ENCODE results near the gene AP2B1.
"Not testable (repeated sequence)": the region's sequence is repeated elsewhere in the genome, so short reads cannot be mapped to it uniquely, and the experiment has no call there.

Gene AP2B1

GRCh38 chr17:35749560-35750412, 162.7 kb downstream of the AP2B1 start:
- no peaks in the 10 kb centered on the region for H3K9me2 ChIP-seq (replicated peaks; ENCODE audit: insufficient read depth, low read length)
- no peaks in the 10 kb centered on the region for H3K36me3 ChIP-seq (ENCODE audit: low read length)
- H3K27me3 ChIP-seq (ENCODE audit: low read length), result no peaks in the 10 kb centered on the region
- H3K4me2 ChIP-seq (ENCODE audit: low read depth, low read length, poor library complexity, severe bottlenecking), result peak overlapping the region; percentile 10
- no peaks in the 10 kb centered on the region for H3F3A ChIP-seq (ENCODE audit: insufficient read depth)
- H4K20me1 ChIP-seq (ENCODE audit: low read depth, low read length), result no peaks in the 10 kb centered on the region
- no peak overlapping the region for H3K4me3 ChIP-seq (ENCODE audit: insufficient read depth, low read length, poor library complexity, severe bottlenecking)
- H2AFZ ChIP-seq (ENCODE audit: low read depth, low read length, severe bottlenecking), result no peak overlapping the region
- no peaks in the 10 kb centered on the region for H3K79me2 ChIP-seq (ENCODE audit: insufficient read depth, low read length)
- no peak overlapping the region for H3K27ac ChIP-seq (ENCODE audit: low read depth, low read length)
- no peak overlapping the region for H3K9ac ChIP-seq (ENCODE audit: low read length)
- no peak for TF ChIP-seq CTCF (IDR thresholded peaks at IDR 0.05; ENCODE audit: insufficient read depth, low read length, poor library complexity, severe bottlenecking)
- TF ChIP-seq EZH2phosphoT487 (conservative IDR thresholded peaks at IDR 0.05; ENCODE audit: low read length), result no peak
- no peaks in the 10 kb centered on the region for H3K9me3 ChIP-seq (ENCODE audit: insufficient read depth, low read length)

GRCh38 chr17:35750526-35751395, 163.6 kb downstream of the AP2B1 start:
- Histone ChIP-seq H3K9ac (ENCODE audit: low read length) (no peak overlapping the region), H3K9me2 (replicated peaks; ENCODE audit: insufficient read depth, low read length) (no peaks in the 10 kb centered on the region), H3F3A (ENCODE audit: insufficient read depth) (no peaks in the 10 kb centered on the region), H4K20me1 (ENCODE audit: low read depth, low read length) (no peaks in the 10 kb centered on the region), H3K27me3 (ENCODE audit: low read length) (no peaks in the 10 kb centered on the region), H2AFZ (ENCODE audit: low read depth, low read length, severe bottlenecking) (no peak overlapping the region), H3K36me3 (ENCODE audit: low read length) (no peaks in the 10 kb centered on the region), H3K9me3 (ENCODE audit: insufficient read depth, low read length) (no peaks in the 10 kb centered on the region), H3K4me3 (ENCODE audit: insufficient read depth, low read length, poor library complexity, severe bottlenecking) (no peak overlapping the region), H3K79me2 (ENCODE audit: insufficient read depth, low read length) (no peaks in the 10 kb centered on the region), H3K27ac (ENCODE audit: low read depth, low read length) (no peak overlapping the region), H3K4me2 (ENCODE audit: low read depth, low read length, poor library complexity, severe bottlenecking) (no peak overlapping the region)
- TF ChIP-seq CTCF (IDR thresholded peaks at IDR 0.05; ENCODE audit: insufficient read depth, low read length, poor library complexity, severe bottlenecking) (no peak), EZH2phosphoT487 (conservative IDR thresholded peaks at IDR 0.05; ENCODE audit: low read length) (no peak)

- not testable (repeated sequence) for H3K4me3 ChIP-seq (ENCODE audit: insufficient read depth, low read length, poor library complexity, severe bottlenecking); H3K9me3 ChIP-seq (ENCODE audit: insufficient read depth, low read length); H2AFZ ChIP-seq (ENCODE audit: low read depth, low read length, severe bottlenecking); H3K9ac ChIP-seq (ENCODE audit: low read length); H4K20me1 ChIP-seq (ENCODE audit: low read depth, low read length); H3F3A ChIP-seq (ENCODE audit: insufficient read depth); H3K9me2 ChIP-seq (replicated peaks; ENCODE audit: insufficient read depth, low read length); H3K27me3 ChIP-seq (ENCODE audit: low read length); H3K27ac ChIP-seq (ENCODE audit: low read depth, low read length); H3K79me2 ChIP-seq (ENCODE audit: insufficient read depth, low read length); H3K4me2 ChIP-seq (ENCODE audit: low read depth, low read length, poor library complexity, severe bottlenecking); H3K36me3 ChIP-seq (ENCODE audit: low read length)
These were observed 164.4 kb downstream of the AP2B1 start for GRCh38 chr17:35751541-35751940.

Measured in SU-DHL-6 (cell line).